Measurements from ENCODE around the gene UBAP1.
"Not testable (repeated sequence)": the region's sequence is repeated elsewhere in the genome, so short reads cannot be mapped to it uniquely, and the experiment has no call there.

UBAP1 gene

DNA sequence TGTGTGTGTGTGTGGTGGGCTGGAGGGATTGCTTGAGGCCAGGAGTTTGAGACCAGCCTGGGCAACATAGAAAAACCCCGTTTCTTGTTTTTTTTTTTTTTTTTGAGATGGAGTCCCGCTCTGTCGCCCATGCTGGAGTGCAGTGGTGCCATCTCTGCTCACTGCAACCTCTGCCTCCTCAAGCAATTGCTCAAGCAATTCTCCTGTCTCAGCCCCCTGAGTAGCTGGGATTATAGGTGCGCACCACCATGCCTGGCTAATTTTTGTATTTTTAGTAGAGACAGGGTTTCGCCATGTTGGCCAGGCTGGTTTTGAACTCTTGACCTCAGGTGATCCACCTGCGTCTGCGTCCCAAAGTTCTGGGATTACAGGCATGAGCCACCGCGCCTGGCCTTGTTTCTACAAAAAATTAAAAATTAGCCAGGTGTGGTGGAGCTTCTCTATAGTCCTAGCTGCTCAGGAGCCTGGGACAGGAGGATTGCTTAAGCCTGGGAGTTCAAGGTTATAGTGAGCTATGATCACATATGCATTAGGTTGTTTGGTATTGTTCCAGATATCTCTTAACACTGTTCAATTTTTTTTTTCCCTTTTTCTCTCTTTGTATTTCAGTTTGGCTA is 47.4 kb downstream of the UBAP1 start:
- not testable (repeated sequence) for DNase-seq

DNA sequence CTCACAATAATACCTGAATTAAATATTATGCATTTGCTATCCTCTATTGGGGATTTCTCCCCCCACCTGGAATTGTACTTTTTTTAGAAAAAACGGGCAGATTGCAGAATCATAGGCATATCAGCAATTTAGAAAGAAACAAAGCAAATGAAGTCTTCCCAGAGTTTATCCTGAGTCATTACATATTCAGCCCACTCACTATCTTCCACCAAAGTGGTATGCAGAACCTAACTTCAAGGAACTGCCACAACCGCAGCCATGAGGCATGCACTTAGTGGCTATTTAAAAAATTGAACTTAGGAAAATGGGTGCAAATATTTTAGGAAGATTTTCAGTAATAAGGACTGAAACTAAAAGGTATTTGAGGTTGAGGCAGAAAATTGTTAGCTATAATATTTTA is 48.6 kb downstream of the UBAP1 start:
- DNase-seq, result no peak

DNA sequence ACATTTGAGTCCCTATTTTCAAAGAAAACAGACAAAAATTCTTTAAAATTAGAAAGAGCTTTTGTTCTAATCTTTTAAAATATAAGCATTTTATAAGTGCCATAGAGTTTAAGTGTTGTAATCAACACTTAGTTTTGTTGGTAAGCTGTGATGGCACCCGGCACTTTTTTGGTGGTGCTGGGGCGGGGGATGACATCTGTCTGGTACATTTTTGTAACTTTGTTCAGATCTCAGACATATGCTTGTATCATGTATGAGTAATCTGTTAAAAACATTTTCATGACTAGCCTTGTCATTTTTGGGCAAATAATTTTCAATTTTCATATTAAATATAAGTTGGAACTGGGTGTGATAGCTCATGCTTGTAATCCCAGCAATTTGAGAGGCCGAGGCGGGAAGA is 51.7 kb downstream of the UBAP1 start:
- DNase-seq, result no peak

DNA sequence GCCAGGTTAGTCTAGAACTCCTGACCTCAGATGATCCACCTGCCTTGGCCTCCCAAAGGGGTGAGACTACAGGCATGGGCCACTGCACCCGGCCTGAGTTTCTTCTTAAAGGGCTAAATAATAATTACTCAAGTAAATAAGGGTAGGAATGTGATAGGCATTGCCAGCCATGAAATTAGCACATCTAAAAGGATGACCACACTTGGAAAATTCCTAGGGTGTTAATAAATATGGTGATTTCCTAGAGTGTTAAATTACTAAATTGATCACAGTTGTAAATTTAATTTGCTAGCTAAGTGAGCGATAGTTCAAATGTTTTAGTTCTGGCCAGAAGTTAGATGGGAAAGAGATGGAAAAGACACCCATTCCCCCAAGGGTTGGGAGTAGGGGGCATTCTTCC is 53.4 kb downstream of the UBAP1 start:
- DNase-seq, result no peak

DNA sequence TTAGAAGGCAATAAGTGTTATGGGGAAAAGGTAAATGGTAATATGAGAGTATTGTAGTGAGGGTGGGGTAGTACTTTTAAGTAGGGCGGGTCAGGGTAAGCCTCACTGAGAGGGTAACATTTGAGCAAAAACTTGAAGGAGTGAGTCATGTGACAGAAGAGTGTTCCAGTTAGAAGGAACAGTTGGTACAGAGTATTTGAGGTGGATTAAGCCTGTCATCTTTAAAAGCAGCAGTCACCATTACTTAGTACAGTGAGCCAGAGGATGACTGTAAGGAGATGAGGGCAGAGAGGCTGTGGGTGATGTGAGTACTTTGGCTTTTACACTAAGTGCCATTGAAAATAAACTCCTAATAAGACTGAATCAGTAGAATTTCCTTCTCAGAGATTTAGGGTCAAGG is 54.8 kb downstream of the UBAP1 start:
- no peak for DNase-seq

DNA sequence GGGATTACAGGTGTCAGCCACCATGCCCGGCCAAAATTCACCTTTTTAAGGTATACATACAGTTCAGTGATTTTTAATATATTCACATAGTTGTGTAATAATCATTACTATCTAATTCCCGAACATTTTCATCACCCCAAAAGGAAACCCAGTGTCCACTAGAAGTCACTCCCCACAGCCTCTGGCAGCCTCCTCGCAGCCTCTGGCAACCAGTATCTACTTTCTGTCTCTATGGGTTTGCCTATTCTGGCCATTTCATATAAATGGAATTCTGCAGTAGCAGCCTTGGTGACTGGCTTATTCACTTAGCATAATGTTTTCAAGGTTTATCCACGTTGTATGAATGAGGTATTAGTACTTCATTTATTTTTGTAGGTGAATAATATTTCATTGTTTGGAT is 59.0 kb downstream of the UBAP1 start:
- no peak for DNase-seq

DNA sequence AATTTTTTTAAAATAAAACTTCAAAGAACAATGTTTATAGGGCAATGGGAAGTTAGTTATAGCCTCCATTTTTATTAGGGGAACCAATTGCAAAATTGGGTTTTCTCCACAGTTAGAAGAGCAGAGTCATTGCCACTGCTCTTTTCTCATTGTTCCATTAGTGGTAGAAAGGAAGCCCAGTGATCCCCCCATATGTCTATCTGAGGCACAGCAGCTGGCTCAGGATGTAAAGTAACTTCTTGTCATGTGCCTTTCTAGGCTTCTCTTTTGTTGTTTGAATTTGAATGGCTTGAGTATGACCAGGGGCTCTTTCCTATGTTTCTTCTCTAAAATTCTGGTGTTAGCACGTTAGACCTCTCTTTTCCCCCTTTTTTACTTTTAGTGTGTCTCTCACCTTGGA is 61.2 kb downstream of the UBAP1 start:
- no peak for DNase-seq

DNA sequence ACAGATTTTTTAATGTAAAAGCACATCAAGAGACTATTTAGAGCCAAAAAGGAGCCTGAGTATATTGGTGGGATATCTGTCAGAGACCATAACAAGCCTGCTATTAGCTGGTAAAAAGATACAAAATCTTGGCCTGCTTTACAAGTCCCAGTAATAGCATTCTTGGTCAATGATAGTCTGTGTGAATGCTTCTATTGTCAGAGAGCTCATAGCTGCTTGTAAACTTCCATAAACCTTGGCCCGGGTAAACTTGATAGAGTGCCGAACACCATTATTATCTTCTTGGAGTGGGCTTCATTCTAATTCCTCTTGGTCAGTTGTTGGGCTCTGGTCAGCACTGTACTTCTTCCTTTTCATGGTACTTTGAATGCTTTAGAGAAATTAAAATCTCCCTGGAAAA is 64.0 kb downstream of the UBAP1 start:
- no peak for DNase-seq

DNA sequence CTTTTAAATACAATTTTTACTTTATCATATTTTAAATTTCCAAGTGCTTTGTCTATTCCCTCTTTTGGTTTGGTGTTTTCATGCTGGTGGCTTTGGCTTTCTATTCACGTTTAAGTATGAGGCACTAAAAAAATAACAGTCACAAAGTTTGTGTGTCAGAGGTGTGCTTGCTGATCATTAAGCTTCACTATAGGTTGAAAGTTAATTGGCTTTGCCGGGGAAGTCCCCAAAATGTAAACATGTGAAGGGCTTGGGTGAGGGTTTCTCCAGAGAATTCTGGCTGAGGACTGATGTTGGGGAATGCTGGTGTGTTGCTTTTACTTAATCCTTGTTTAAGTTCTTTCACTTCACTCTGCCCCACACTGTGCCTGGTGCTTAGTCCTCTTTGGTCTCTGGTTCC is 66.4 kb downstream of the UBAP1 start:
- DNase-seq, result not testable (repeated sequence)

DNA sequence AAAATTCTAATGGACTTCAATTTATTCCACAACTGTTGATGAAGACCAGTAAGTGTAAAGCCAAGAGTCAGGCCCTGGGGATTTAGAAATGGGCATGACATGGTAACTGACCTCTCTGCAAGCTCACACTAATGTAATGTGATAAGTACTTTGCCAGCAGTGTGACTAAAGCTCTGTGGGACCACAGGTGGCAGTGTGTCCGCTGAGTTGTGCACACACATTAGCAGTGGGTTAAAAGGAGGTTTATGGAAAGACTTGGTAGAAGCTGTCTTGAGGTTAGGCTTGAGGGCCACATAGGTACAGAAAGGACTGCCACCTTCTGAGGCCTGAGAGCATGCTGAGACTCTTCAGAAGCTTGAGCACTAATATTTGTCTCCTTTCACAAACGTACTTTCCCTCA is 67.6 kb downstream of the UBAP1 start:
- no peak for DNase-seq

DNA sequence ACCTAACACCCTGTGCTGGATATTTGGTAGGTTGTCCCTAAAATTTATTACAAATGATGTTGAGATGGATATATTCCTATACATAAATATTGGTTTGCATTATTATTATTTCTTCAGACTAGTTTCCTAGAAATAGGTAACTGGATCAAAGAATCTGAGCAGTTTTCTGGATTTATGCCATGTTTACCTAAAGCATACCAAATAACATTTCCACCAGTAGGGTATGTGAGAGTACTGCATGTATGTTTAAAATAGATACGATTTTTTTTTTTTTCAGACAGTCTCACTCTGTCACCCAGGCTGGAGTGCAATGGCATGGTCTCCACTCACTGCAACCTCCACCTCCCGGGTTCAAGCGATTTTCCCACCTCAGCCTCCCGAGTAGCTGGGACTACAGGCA is 68.9 kb downstream of the UBAP1 start:
- not testable (repeated sequence) for DNase-seq

DNA sequence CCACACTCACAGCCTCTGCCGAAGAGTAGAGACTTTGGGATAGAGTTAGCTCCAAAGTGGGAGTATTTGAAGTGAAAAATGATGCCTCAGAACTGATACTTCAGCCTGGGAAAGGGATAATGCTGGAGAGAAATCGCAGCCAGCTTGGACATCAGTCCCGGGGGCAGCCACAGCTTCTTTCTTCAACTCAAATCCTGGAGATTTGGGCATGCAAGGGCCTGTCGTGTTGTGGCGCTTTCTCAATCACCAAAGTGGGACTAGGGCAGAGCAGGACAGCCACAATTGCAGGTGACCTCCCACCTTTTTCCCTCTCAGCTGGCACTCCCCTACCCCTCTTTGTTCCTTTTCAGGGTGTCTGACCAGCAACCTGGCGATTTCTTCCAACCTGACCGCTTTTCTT is 70.4 kb downstream of the UBAP1 start:
- DNase-seq, result no peak

DNA sequence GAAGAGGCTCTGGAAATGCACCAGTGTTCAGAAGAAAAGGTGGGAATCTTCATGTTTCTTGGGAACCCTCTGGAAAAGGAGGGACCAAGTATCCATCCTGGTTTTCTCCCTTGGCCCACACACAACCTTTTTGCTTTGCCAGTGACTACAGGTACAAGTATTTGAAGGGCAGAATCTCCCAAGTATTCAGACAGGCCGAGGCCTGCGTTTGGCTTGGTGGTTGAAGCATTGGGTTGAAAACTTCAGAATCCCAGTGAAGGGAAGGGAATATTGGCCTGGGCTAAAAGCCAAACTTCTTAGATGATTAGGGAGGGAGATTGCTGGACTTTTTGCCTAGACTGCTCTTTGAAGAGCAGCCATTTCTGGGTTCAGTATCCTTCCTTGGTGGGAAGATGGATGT is 71.9 kb downstream of the UBAP1 start:
- DNase-seq, result no peak

DNA sequence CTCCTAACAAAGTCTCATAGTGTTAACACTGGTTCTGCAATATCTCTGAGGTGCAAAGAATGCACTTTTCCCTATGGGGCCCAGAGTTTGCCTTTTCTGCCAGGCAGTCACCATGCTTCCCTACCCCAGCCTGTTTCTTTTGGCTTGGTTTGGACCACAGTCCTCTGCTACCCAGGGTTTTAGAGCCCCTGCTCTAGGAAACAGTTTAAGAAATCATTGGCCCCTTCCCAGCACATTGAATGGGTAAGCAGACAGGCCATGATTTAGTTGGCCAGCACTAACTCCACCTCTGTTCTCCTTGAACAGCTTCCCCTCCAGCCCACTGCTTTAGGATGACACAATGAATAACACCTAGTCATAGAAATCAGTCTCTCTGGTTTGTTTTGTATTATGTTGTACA is 73.2 kb downstream of the UBAP1 start:
- DNase-seq, result no peak

DNA sequence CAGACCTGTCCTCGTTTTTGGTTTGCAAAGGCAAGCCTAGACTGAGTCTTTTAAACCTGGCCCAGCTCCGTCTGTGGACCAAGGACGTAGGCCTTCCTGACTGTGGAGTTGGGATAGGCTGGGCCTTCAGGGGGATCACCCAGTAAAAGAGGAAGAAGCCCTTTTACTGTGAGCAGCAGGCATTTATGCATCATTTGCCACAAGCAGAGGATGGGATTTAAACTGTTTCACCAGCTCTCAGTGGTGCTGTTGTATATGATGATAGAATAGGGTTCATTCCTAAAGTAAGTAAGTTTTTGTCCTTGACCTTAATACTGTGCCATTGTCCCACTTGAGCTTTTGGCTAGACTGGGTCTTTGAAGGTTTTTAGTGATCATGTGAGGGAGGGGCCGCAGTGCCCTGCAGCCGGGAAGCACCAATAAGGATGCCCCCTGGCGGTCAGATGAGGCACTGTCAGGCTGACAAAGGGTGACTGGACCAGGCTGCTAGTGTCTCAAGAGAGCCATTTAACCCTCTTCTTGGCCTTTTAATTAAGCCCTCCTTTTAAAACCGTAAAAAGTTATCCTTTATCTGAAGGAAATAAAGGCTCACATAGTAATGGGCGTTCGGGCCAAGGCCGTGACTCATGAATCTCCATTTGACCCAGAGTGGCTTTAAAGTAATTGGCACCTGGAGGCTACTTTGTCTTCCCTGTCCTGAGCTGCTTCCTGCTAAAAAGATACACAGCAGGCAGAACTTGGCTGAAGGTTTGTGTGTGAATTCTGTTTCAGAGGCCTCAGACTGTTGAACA is 74.0 kb downstream of the UBAP1 start:
- DNase-seq, result peak; percentile 61 to 72

DNA sequence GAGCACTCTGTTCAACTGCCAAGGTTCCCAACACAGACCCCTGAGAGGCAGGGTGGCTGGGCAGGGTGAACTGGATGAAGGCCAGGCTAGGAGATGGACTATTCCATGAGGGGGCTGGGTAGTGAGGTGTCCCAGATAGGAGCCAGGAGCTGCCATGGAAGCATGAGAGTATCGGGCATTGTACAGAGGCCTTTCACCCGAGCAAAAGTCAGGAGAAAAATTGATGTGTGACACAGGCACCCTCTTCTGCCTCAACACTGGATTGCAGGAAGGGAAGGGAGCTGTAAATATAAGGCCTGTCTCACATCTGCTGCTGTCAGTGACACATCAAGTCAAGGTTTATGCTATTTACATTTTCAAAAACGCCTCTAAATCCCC is 74.6 kb downstream of the UBAP1 start:
- no peak for DNase-seq

DNA sequence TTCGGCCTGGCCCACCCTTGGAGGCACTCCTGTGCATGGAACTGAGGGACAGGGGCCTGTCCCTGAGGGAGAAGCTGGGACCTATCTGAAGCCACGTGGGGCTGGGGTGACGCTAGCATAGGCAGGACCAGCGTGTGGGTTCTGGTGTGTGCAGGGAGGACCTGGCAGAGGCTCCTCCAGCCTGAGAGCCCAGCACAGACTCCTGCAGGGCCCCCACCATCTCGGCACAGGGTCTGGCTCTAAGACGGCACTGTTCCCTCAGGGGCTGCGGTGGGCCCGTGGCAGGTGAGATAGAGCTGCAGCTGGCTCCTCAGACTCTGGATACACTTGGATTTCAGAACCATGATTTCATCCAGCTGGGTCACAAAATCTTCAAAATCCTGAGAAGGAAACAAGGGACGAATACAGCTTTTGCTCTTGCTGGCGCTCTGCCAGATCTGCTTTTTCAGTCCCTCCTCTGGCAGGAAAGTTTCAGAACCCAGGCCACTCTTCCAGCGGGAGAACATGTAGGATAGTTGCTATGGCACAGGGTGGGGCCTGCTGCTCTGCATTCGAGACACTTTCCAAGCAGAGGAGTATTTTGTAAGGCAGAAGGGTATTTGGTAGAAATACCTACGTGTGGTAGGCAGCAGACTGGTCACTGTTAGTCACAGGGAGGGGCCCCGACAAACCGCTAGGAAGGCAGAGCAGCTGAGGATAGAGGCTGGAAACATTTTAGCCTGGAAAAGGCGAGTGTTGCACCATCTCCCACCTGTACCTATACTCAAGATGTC is 75.5 kb downstream of the UBAP1 start:
- no peak for DNase-seq

DNA sequence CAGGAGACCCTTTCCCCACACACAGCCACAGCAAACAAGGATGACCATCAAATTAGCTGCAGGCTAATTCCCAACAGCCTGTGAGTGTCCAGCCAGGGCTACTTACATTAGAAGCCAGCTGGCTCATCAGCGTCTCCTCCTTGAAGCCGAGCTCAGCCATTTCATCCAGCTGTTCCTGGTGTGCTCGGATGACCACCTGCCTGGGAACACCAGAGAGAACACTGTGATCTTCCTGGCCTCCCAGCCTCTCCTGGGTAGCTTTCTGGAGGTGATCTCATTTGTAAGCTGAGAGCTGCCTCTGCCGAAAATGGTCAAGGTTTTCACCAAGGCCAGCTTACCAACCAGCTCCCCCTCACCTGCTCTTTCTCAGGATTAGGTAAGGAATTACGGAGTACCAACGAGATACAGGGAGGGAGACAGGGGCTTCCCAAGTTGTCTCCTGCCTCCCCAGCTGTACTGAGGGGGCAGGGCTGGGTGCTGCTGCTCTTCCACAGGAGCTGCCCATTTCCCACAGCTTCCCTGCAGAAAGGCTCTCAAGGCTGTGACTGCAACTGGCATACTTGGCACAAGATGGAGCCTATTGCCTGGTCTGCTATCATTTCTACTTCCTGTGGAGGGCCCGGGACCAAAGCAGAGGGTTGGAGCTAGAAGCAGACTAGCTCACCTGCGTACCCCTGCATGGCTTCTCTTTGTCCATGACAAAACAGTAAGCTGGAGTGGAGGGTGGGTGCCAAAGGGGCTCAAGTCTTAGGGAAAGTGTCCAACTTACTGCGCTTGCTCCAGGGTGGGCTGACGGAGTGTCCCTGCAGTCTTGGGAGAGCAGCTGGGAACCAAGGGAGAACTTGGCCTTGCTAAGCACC is 76.4 kb downstream of the UBAP1 start:
- no peak for DNase-seq

DNA sequence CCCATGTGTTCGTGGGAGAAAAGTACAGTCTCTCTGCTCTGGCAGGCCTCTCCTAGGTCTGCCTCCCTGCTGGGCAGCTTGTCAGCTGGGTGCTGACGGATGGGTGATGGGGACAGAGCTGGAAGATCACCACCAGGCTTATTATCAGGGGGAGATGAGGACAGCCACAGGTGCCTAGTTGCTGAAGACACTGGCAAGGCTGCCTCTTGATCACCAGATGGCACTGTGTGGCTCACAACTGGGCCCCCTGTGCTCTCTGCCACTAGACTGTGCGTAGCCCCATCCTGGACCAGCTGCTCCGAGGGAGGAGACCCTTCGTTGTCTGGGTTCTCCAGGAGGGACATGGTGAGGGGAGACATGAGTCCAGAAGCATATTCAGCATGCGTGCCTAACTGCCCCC is 77.3 kb downstream of the UBAP1 start:
- DNase-seq, result no peak

DNA sequence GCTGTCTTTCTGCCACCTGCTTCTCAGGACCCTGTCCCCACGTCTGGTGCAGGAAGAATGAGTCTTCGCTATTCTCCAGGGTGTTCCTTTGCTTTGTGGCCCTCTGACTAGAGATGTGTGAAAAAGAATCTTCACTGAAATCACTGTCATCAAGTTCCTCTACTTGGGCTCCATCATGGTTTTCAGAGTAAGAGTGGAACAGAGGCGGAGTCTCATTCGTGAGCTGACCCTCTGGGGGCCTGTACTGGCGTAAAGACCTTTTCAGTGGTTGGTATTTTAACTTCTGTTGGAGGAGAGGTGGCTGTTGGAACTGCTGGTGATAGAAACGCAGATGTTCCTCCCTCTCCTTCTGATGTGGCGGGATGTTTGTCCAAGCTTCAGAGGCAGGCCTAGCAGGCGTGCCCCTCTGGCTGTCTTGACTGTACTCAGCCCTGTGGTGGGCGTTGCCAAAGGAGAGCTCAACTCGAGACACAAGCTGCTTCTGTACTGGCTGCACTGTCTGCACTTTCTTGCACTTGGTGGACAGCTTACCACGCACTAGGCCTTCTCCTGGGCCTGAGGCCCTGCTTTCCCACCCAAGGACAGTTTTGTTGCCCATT is 78.2 kb downstream of the UBAP1 start:
- no peak for DNase-seq

DNA sequence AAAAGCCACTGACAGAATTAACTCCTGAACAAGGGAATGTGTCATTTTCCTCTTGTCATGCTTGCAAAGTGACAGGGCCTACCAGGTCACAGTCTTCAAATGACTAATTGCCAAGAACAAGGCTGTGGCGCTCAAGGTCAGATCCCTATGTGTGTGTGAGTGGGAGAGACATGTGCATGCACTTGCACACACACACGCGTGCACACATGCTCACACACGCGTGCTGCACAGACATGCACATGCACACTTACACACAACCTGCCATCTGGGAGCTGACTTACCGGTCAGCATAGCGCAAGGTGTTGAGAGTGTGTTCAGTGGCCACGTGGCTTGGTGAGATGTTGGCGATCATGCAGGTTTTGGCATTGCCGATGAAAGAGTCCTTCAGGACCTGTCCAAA is 80.5 kb downstream of the UBAP1 start:
- no peak for DNase-seq

DNA sequence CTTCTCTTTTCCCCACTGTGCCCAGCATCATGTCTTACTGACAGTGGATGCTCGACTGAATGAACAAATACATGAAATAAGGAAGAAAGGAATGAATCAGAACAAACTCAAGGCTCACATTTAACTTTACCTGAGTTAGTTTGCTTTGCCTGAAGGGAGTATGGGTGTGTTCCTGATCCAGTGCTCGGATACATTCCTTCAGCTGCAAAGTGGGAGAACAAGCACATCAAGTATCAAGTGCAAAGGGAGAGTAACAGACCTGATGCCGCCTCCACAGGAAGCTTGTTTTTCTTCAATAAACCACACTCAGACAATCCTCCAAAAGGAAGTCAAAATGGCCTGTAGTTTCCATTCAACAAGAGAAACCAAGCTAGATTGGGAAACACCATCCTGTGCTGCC is 84.1 kb downstream of the UBAP1 start:
- DNase-seq, result no peak

DNA sequence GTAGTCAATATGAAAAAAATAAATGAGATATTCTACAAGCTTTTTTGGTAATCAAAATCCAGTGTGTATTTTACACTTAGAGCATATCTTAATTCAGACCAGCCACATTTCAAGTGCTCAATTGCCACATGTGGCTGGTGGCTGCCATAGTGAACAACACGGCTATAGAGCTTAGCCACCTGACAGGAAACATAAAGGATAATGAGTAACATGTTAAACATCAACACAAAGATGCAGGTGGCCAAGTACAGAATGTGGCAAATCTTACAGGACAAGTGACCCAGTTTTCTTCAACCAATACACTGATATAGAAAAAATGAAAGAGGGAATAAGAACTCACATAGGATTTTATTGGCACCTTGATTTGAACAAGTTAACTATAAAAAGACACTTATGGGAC is 88.8 kb downstream of the UBAP1 start:
- no peak for DNase-seq

All from CD4-positive, alpha-beta T cell treated with Interferon alpha-2 for 1 hour (primary cell).